PC-9 (cell line): Measurements from ENCODE around the gene RPS25.

Experiments used
- CTCF ChIP-seq: fragments of 200-600 bp; sonication (generic); conservative IDR thresholded peaks from 2 replicates; pipeline ENCODE4 v1.6.1; 2017; ENCODE audit warnings: mixed run types, antibody characterized with exemption, mild to moderate bottlenecking, moderate library complexity
- EZH2 ChIP-seq: fragments of 200-600 bp; sonication (generic); IDR thresholded peaks from 2 replicates; pipeline ENCODE4 v1.8.0; 2017; ENCODE audit warnings: antibody characterized with exemption, low read depth

- no peak for TF ChIP-seq EZH2
- no peak for TF ChIP-seq CTCF
Observed at GRCh38 chr11:119030029-119030328, 11.8 kb upstream of the RPS25 start.
